K562 (cell line): Measurements from ENCODE around the gene FAAH. TPM values are rescaled to one million over a fixed set of nuclear protein-coding genes. Genes with fewer than 3 reads are reported as not detected.

Source experiments
- C11orf30 ChIP-seq: fragments of 450-650 bp; IDR thresholded peaks from 2 replicates; pipeline ENCODE4 v1.6.1; 2016; ENCODE audit warnings: low read depth, mild to moderate bottlenecking
- ETS2 ChIP-seq: IDR thresholded peaks from 2 replicates; pipeline ENCODE4 v1.6.1; 2016; ENCODE audit warnings: borderline replicate concordance, missing genetic modification characterization, mild to moderate bottlenecking, moderate library complexity, missing compliant biosample characterization; ENCODE audit not compliant: poor library complexity, severe bottlenecking
- EWSR1 ChIP-seq: fragments of 450-650 bp; IDR thresholded peaks from 2 replicates; pipeline ENCODE4 v1.6.1; 2018; ENCODE audit warnings: borderline replicate concordance, mild to moderate bottlenecking, low read depth, moderate library complexity; ENCODE audit not compliant: partially characterized antibody
- FUS ChIP-seq: fragments of 200-400 bp; formaldehyde crosslinking; optimal IDR thresholded peaks from 2 replicates; pipeline ENCODE3; 2017; ENCODE audit warnings: low read depth, low read length
- HNRNPL ChIP-seq: fragments of 200-400 bp; formaldehyde crosslinking; IDR thresholded peaks from 2 replicates; pipeline ENCODE4 v1.6.1; 2017; ENCODE audit warnings: low read depth, mild to moderate bottlenecking, low read length
- NFRKB ChIP-seq: fragments of 450-650 bp; IDR thresholded peaks from 2 replicates; pipeline ENCODE4 v1.6.1; 2016; ENCODE audit warnings: low read depth
- NR1H2 ChIP-seq: sonication (generic); formaldehyde crosslinking; IDR thresholded peaks from 2 replicates; pipeline ENCODE4 v1.4.0; 2020; ENCODE audit warnings: mild to moderate bottlenecking, missing genetic modification reagents
- RBM17 ChIP-seq: fragments of 200-400 bp; formaldehyde crosslinking; IDR thresholded peaks from 2 replicates; pipeline ENCODE4 v1.6.1; 2017; ENCODE audit warnings: low read depth, mild to moderate bottlenecking, low read length, borderline replicate concordance
- RNF2 ChIP-seq: sonication (generic); IDR thresholded peaks from 2 replicates; pipeline ENCODE4 v1.6.1; 2016
- TAF9B ChIP-seq: fragments of 450-650 bp; IDR thresholded peaks from 2 replicates; pipeline ENCODE4 v1.6.1; 2018; ENCODE audit warnings: mild to moderate bottlenecking; ENCODE audit not compliant: partially characterized antibody
- TCF7 ChIP-seq: sonication (generic); IDR thresholded peaks from 2 replicates; pipeline ENCODE4 v1.6.1; 2016; ENCODE audit warnings: antibody characterized with exemption, borderline replicate concordance
- TFAM ChIP-seq: fragments of 250-450 bp; sonication (Bioruptor Pico); conservative IDR thresholded peaks from 2 replicates; pipeline ENCODE4 v1.5.0; 2021; ENCODE audit warnings: mild to moderate bottlenecking, moderate library complexity
- ZBTB7A ChIP-seq: IDR thresholded peaks from 2 replicates; pipeline ENCODE4 v1.6.1; 2011; ENCODE audit warnings: low read depth, mild to moderate bottlenecking, low read length, moderate library complexity, borderline replicate concordance; ENCODE audit not compliant: control insufficient read depth
- ZC3H4 ChIP-seq: sonication (generic); formaldehyde crosslinking; IDR thresholded peaks from 2 replicates; pipeline ENCODE4 v1.9.0; 2021; ENCODE audit warnings: missing genetic modification reagents, borderline replicate concordance
- ZKSCAN1 ChIP-seq: fragments of 150-350 bp; IDR thresholded peaks from 2 replicates; pipeline ENCODE4 v1.6.1; 2016; ENCODE audit warnings: low read depth, low read length
- ZNF830 ChIP-seq: fragments of 250-450 bp; sonication (Bioruptor Pico); IDR thresholded peaks from 2 replicates; pipeline ENCODE4 v1.5.0; 2021; ENCODE audit warnings: mild to moderate bottlenecking
- polyA plus RNA-seq, 8 experiments: library from polyadenylated mRNA; depleted of rRNA in 4 of 8; stranded (reverse) in 5 of 8; unstranded in 3 of 8; fragments of >200 nt; fragmentation: Nextera tagmentation in 2 of 8; fragmentation: Illumina TruSeq in 1 of 8; extraction: Ambion mirVana in 2 of 8; extraction: Trizol in 1 of 8; gene quantifications; 2 replicates each; pipeline versions ENCODE4 v1.2.1 to v1.2.3, GENCODE V29; 2011 to 2014; ENCODE audit warnings: inconsistent platforms in 1 of 8, missing spikeins in 1 of 8
- total RNA-seq, 7 experiments: library from RNA; depleted of rRNA in 6 of 7; stranded (reverse); fragments of >200 nt in 6 of 7; fragmentation: Illumina TruSeq in 2 of 7; extraction: Trizol in 2 of 7; gene quantifications; 2 replicates each; pipeline versions ENCODE4 v1.2.1 to v1.2.3, GENCODE V29; 2011 to 2021; ENCODE audit warnings: low replicate concordance in 1 of 7
- TF ChIP-seq, protein P1 (sequence below): sonication (generic); formaldehyde crosslinking; IDR thresholded peaks from 2 replicates; pipeline ENCODE4 v1.8.0; 2023; ENCODE audit warnings: mild to moderate bottlenecking, missing genetic modification reagents
- TF ChIP-seq, protein P2 (sequence below), 2 experiments: fragments of 450-650 bp; IDR thresholded peaks; 2 replicates each; pipeline ENCODE4 v1.6.1; 2016
- TF ChIP-seq, protein P3 (sequence below): fragments of 250-450 bp; sonication (Bioruptor Pico); IDR thresholded peaks from 2 replicates; pipeline ENCODE4 v1.6.1; 2021; ENCODE audit warnings: mild to moderate bottlenecking
- TF ChIP-seq, protein P4 (sequence below): fragments of 250-450 bp; sonication (Bioruptor Pico); IDR thresholded peaks from 2 replicates; pipeline ENCODE4 v1.5.0; 2021
- TF ChIP-seq, protein P5 (sequence below): sonication (generic); formaldehyde crosslinking; IDR thresholded peaks from 2 replicates; pipeline ENCODE4 v1.9.0; 2022; ENCODE audit warnings: mild to moderate bottlenecking, missing genetic modification reagents
- TF ChIP-seq, protein P6 (sequence below): sonication (generic); formaldehyde crosslinking; IDR thresholded peaks from 2 replicates; pipeline ENCODE4 v1.8.1; 2023; ENCODE audit warnings: mild to moderate bottlenecking, missing genetic modification reagents

Gene FAAH
- total and polyA plus RNA-seq, 9 of the 15 experiments (the other 6 are each of a cell fraction or from before 2014, with no cell fraction given) = 0.06 to 1.1 (median 0.32) TPM

DNA sequence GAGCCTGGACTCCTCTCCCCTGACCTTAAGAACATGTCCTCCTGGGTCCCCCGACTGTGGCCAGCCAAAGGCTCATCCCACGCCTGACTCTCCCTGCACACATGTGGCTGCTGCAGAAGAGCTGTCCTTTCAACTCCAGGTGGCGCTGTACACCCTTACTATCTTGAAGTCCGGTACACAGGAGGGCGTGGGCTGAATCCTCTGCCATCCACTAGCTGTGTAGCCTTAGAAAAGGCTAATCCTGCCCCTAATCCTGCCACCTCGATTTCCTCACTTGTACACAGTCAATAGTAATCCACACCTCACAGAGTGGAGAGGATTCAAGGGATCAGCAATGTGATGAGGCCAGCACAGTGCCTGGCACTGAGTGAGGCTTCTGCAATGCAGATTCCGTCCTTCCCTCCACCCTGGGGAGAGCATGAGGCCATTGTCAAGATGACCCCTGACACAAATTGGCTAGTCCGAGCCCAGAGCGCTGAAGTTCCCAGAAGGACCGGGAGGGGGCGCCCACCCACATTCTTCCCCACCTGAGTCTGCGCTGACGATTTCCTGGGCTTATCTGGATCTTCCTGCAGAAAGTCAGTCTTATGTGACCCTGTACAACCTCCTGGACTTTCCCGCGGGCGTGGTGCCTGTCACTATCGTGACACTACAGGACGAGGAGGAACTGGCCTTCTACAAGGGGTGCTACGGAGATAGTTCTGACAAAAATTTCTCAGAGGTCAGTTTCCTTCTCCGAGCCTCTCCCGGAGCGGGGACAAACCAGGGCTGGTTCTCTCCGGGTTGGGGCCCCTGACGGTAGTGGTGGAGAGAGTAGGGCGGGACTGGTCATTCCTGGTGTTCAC lies 48.4 kb downstream of the FAAH start (continued):
- TF ChIP-seq, protein P1, sequence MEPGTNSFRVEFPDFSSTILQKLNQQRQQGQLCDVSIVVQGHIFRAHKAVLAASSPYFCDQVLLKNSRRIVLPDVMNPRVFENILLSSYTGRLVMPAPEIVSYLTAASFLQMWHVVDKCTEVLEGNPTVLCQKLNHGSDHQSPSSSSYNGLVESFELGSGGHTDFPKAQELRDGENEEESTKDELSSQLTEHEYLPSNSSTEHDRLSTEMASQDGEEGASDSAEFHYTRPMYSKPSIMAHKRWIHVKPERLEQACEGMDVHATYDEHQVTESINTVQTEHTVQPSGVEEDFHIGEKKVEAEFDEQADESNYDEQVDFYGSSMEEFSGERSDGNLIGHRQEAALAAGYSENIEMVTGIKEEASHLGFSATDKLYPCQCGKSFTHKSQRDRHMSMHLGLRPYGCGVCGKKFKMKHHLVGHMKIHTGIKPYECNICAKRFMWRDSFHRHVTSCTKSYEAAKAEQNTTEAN (CRISPR knock-in tag) = peak; percentile 57; the same call in 1 of the 2 replicates
- no peak for TF ChIP-seq HNRNPL
- peak; percentile 75 for TF ChIP-seq ZKSCAN1
- TF ChIP-seq, protein P2, sequence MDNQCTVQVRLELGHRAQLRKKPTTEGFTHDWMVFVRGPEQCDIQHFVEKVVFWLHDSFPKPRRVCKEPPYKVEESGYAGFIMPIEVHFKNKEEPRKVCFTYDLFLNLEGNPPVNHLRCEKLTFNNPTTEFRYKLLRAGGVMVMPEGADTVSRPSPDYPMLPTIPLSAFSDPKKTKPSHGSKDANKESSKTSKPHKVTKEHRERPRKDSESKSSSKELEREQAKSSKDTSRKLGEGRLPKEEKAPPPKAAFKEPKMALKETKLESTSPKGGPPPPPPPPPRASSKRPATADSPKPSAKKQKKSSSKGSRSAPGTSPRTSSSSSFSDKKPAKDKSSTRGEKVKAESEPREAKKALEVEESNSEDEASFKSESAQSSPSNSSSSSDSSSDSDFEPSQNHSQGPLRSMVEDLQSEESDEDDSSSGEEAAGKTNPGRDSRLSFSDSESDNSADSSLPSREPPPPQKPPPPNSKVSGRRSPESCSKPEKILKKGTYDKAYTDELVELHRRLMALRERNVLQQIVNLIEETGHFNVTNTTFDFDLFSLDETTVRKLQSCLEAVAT (IDR thresholded peaks at IDR 0.05) = peak; percentile 59 to 88; a peak in 3 of 4 replicates
- TF ChIP-seq, protein P3, sequence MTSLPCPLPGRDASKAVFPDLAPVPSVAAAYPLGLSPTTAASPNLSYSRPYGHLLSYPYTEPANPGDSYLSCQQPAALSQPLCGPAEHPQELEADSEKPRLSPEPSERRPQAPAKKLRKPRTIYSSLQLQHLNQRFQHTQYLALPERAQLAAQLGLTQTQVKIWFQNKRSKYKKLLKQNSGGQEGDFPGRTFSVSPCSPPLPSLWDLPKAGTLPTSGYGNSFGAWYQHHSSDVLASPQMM = no peak
- TF ChIP-seq NR1H2 (CRISPR knock-in tag) = peak; percentile 88; the same call in 1 of the 2 replicates
- TF ChIP-seq NFRKB = peak; percentile 76
- TF ChIP-seq, protein P4, sequence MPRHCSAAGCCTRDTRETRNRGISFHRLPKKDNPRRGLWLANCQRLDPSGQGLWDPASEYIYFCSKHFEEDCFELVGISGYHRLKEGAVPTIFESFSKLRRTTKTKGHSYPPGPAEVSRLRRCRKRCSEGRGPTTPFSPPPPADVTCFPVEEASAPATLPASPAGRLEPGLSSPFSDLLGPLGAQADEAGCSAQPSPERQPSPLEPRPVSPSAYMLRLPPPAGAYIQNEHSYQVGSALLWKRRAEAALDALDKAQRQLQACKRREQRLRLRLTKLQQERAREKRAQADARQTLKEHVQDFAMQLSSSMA (CRISPR knock-in tag) = peak; percentile 81; the same call in 1 of the 2 replicates
- TF ChIP-seq, protein P5, sequence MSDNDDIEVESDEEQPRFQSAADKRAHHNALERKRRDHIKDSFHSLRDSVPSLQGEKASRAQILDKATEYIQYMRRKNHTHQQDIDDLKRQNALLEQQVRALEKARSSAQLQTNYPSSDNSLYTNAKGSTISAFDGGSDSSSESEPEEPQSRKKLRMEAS = peak; percentile 90
- TF ChIP-seq RNF2 = peak; percentile 78
- no peak for TF ChIP-seq ETS2
- TF ChIP-seq EWSR1 = no peak
- peak; percentile 41; the same call in 1 of the 2 replicates for TF ChIP-seq ZBTB7A
- TF ChIP-seq C11orf30 = peak; percentile 4; the same call in 1 of the 2 replicates
- no peak for TF ChIP-seq RBM17
- TF ChIP-seq, protein P6, sequence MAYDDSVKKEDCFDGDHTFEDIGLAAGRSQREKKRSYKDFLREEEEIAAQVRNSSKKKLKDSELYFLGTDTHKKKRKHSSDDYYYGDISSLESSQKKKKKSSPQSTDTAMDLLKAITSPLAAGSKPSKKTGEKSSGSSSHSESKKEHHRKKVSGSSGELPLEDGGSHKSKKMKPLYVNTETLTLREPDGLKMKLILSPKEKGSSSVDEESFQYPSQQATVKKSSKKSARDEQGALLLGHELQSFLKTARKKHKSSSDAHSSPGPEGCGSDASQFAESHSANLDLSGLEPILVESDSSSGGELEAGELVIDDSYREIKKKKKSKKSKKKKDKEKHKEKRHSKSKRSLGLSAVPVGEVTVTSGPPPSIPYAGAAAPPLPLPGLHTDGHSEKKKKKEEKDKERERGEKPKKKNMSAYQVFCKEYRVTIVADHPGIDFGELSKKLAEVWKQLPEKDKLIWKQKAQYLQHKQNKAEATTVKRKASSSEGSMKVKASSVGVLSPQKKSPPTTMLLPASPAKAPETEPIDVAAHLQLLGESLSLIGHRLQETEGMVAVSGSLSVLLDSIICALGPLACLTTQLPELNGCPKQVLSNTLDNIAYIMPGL (CRISPR knock-in tag) = peak; percentile 74; the same call in 1 of the 2 replicates
- peak; percentile 24; the same call in 1 of the 2 replicates for TF ChIP-seq TCF7
- TF ChIP-seq FUS = no peak
- no peak for TF ChIP-seq ZC3H4 (CRISPR knock-in tag)
- no peak for TF ChIP-seq TAF9B
- TF ChIP-seq TFAM (CRISPR knock-in tag) = no peak
- TF ChIP-seq ZNF830 (CRISPR knock-in tag) = no peak
